Stimulated activated CD4-positive, alpha-beta T cell treated with anti-CD3 and anti-CD28 coated beads, Interleukin-15, amount 100 ng/mL, for 24 hours (primary cell): Measurements from ENCODE around the gene SRGAP3.
A peak's percentile ranks its signal among the peaks of the same experiment; 100 is the strongest.

ENCODE experiments used
- DNase-seq: peaks from one replicate; pipeline ENCODE4 v3.0.0-alpha.2; 2020

SRGAP3 gene

GRCh38 chr3:9077029-9077428 is 172.4 kb downstream of the SRGAP3 start:
- no peak for DNase-seq

GRCh38 chr3:9075762-9076161 is 173.7 kb downstream of the SRGAP3 start:
- DNase-seq = no peak

DNA sequence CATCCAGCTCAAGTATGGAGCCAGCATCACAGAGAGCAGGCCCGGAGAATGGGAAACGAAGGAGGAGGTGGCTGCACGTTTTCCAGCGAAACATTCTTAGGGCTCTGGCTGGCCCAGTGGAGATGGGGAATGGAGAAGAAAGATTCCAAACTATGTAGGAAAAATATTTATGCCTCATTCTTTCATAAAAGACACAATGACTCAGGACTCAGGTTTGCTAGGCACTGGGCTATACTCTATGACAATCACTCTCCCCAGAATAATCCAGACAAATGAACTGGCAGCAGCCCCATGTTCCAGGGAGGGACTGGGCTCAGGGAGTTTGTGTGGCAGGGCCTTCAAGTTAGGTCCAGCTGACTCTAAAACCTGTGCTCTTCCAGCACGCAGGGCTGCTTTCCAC is 175.4 kb downstream of the SRGAP3 start:
- DNase-seq = no peak

GRCh38 chr3:9072667-9073009 is 176.8 kb downstream of the SRGAP3 start:
- no peak for DNase-seq

DNA sequence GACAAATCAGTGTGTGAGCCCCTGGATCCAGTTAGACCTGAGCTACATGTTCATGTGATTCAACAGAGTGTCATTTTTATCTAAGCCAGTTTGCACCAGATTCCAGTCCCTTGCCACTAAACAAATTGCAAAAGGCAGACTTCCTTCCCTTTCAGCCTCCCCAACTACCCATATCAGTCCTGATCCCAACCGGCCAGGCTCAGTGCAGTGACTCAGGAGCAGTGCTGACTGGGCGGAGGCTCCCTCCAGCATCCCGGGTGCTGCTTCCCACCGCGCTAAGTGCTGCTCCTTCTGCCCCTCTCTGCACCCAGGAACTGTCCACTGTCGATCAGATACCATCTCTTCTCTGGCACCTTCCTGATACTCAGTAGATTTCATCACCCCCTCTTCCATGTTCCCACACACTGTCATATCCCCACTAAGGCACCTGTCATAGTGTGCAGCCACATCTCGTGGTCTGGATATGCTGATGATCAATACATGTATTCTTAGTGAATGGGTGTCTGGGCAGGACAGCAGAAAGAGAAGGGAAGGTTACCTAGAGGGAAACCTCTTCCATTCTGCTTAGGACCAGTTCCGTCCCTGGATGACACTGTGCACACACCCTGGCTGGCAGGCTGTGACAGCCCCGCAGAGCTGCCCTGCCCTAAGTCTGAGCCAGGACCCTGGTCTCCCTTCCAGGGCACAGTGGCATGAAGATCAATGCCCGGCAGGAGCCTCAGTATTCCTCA is 177.3 kb downstream of the SRGAP3 start:
- no peak for DNase-seq

DNA sequence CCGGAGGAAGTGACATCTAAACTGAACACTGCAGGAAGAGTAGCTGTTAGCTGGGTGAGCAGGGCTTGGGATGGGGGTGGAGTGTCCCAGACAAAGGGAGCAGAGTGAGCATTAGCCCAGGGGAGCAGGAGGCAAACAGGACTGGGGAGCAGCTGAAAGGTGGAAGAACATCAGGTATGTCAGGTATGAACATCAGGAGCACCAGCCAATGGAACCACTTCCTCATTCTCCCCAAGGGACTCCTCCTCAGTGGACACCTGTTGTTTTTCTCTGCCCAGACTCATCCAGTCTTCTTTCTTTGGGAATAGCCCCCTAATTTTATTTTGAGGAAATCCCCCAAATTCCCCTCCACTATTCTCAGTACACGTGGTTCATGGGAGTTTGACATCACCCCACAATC is 178.5 kb downstream of the SRGAP3 start:
- no peak for DNase-seq

- no peak for DNase-seq
Measured at GRCh38 chr3:9069971-9070370, 179.5 kb downstream of the SRGAP3 start.

GRCh38 chr3:9068051-9068450 is 181.4 kb downstream of the SRGAP3 start:
- DNase-seq = no peak

- peak; percentile 42 for DNase-seq
Measured at GRCh38 chr3:9067352-9067975, 182.0 kb downstream of the SRGAP3 start.

- no peak for DNase-seq
Measured at GRCh38 chr3:9066775-9067174, 182.7 kb downstream of the SRGAP3 start.

DNA sequence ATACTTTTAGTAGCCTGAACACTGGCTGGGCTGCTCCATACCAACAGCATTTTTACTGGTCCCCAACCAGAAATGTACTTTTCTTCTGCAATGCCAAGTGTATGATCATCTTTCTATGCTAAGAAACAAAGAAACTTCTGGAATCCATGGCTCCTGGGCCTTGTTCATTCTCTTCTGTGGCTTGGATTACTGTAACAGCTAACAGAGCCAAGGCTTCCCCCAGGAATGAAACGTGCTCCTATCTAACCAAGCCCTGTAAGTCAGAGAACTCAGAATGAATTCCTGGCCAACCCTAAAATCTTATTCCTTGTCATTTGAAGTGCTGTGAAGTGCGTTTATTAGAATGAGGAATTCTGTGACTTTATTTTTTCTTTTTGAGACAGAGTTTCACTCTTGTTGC is 183.3 kb downstream of the SRGAP3 start:
- no peak for DNase-seq

- DNase-seq = no peak
Measured at GRCh38 chr3:9064850-9065249, 184.6 kb downstream of the SRGAP3 start.

- DNase-seq = no peak
Measured at GRCh38 chr3:9064251-9064650, 185.2 kb downstream of the SRGAP3 start.

DNA sequence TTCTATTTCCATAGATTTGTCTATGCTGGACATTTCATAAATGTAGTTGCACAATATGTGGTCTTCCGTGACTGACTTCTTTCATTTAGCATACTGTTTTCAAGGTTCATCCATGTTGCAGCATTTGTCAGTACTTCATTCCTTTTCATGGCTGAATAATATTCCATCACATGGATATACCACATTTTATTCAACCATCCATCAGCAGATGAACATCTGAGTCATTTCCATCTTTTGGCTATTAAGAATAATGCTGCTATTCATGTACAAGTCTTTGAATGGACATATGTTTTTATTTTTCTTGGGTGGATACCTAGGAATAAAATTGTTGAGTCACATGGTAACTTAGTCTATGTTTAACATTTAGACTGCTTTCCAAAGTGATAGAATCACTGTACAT is 186.9 kb downstream of the SRGAP3 start:
- DNase-seq = no peak

DNA sequence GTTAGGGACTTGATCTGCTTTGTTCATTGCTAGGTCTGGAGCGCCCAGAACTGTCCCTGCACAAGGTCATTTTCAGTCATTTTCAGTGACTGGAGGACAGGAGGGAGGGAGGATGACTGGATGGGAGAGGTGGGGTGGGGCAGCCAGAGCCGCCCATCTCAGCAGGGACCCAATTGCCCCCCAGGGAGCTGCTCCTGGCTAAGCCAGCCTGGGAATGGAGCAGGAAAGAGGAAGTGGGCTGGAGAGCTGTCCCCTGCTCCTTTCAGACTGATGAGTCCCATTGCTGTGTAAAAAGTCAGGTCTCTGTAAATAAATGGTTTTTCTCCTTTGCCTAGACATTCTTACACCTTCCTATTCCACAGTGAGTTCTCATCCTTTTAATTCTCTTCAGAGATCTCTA is 187.8 kb downstream of the SRGAP3 start:
- no peak for DNase-seq

DNA sequence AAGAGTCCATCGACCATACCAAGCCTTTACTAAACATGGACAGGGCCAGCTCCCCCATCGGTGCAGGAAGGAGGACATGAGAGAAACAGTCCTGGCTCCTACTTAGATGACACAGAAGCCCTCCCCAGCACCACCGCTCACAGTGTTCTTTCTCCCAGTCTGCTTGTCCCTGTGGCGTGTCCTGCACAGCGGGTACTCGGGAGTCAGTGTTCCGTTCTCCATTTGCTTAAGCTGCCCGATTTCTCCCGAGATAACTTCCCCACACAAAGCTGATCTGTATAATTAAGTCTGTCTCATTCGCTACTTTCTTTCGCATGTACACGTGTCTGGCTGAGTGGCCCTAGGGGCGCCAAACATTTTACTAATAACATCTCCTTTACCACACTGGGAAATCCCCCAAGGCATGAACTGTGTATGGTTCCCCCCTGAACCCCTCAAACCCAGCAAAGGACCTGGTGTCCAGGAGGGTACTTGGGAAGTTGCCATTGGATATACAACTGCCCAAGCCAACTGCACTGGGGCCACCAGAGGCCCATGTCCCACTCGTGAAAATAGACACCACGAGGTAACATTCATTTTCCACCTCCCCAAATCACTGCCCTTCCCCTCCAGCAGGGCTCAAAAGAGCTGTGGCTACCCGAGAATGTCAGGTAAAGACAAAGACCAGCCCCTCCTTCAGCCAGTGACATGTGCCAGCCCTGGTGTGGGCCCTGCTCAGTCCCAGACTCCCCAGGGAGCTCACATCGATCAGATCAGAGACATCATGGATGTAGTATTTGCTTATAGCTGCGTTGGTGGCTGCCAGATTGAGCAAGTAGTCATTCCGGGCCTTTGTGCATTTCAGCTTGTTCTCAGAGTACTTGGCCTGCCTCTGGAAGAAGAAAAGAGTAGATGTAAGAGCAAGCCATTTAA is 189.7 kb downstream of the SRGAP3 start:
- DNase-seq = no peak

DNA sequence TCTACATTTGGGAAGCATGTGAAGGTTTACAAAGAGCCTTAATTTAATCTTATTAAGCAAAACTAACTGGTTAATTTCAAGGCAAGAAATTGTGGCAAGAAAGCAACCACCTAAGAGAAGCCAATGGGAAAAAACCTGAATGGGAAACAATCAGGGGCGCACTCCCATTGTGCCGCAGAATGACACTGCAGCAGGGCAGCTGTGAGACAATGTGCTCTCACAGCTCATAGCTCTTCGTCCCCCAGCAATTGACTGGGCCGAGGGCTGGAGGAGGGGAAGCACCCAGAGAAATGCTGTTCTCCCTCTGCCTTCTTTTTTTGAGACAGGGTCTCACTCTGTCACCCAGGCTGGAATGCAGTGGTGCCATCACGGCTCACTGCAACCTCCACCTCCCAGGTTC is 192.9 kb downstream of the SRGAP3 start:
- DNase-seq = no peak

DNA sequence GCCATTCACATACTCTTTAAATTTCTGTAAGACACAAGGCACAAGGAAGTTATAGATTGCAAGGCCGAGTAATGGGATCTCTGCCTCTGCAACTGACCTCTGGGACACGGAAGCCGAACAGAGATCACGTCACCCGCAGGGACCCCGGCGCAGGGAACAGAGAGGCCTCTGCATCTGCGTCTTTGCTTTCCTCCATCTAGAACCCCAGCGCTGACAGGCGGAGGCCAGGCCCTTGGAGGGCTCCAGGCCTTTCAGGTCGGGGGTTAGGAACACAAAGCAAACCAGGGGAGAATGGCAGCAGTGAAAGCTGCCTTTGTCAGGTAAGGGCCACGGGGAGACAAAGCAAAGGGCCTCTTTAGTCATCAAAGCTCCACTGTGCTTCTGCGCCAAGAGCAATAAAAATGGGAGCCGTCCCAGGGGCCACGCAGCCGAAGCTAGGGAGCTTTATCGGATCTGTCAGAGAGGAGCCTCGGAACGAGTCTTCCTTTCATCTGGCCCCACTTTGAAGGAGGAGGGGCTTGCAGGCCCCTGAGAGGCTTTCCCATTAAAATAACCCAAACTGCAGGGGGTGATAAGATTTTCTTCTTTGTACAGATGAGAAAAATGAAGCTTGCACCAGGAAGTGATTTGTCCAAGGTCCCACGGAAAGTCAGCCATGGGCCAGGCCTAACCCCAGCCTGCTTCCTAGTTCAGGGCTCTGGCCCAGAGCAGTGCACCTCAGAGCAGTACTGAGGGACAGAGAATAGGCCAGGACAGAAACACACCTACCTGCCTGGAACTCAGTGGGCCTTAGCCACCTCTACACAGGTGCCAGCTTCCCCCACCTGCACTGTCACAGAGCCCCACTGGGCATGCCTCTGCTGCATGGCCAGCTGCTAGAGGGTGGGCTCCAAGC is 201.7 kb downstream of the SRGAP3 start:
- DNase-seq = no peak

DNA sequence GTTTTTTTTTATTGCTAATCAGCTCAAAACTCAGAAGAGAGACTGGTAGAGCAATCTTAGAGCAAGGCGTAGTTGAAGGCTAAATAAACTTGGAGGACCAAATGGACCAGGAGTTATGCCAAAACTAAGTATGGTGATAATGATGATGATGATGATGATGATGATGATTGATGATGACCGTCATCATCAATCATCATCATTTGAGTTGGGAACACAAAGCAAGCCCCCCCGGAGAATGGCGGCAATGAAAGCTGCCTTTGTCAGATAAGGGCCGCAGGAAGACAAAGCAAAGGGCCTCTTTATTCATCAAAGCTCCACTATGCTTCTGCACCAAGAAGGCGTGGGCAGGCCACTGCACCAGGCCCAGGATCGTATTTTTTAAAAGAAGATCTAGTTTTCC is 204.1 kb downstream of the SRGAP3 start:
- DNase-seq = no peak

DNA sequence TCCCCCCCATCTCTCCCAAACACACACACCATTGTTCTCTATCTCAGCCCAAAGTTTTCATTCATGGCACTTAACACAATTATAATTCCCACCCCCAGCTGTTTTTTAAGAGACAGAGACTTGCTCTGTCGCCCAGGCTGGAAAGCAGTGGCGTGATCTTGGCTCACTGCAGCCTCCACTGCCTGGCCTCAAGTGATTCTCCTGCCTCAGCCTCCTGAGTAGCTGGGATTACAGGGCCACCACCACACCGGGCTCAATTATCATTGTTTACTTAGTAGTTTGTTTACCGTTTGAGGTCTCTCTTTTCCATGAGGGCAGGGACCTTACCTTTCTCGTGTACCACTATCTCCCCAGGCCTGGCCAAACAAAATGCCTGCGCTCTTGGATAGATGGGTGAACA is 206.4 kb downstream of the SRGAP3 start:
- DNase-seq = no peak

- no peak for DNase-seq
Measured at GRCh38 chr3:9041626-9042025, 207.8 kb downstream of the SRGAP3 start.

- DNase-seq = no peak
Measured at GRCh38 chr3:9040996-9041395, 208.4 kb downstream of the SRGAP3 start.

- DNase-seq = no peak
Measured at GRCh38 chr3:9037144-9037711, 212.2 kb downstream of the SRGAP3 start.
